H9 (cell line): ENCODE results near the gene BAIAP2. TPM values are rescaled to one million over a fixed set of nuclear protein-coding genes. Genes with fewer than 3 reads are reported as not detected.

ENCODE experiments used
- DNase-seq: peaks from one replicate; pipeline ENCODE4 v3.0.0-alpha.2; 2017
- H2AFZ ChIP-seq: one replicate; pipeline ENCODE4 v1.6.1; 2013; ENCODE audit warnings: mild to moderate bottlenecking, low read length, control low read depth, moderate library complexity
- H2AK5ac ChIP-seq: 2 replicates; pipeline ENCODE4 v1.6.1; 2013; ENCODE audit warnings: low read length, control low read depth, mixed read lengths; ENCODE audit not compliant: insufficient read length
- H2BK120ac ChIP-seq: one replicate; pipeline ENCODE4 v1.6.1; 2013; ENCODE audit warnings: low read depth, mild to moderate bottlenecking, low read length, control low read depth, inconsistent platforms; ENCODE audit not compliant: poor library complexity, severe bottlenecking
- H2BK12ac ChIP-seq: 2 replicates; pipeline ENCODE4 v1.6.1; 2013; ENCODE audit warnings: low read length, control low read depth, mixed read lengths, low read depth; ENCODE audit not compliant: insufficient read length
- H2BK15ac ChIP-seq: 2 replicates; pipeline ENCODE4 v1.6.1; 2013; ENCODE audit warnings: low read depth, low read length, control low read depth
- H2BK20ac ChIP-seq: one replicate; pipeline ENCODE4 v1.6.1; 2013; ENCODE audit warnings: low read depth, mild to moderate bottlenecking, low read length, control low read depth, inconsistent platforms; ENCODE audit not compliant: poor library complexity, severe bottlenecking
- H2BK5ac ChIP-seq: 2 replicates; pipeline ENCODE4 v1.6.1; 2013; ENCODE audit warnings: low read length, control low read depth, mixed read lengths; ENCODE audit not compliant: insufficient read length
- H3K14ac ChIP-seq: 2 replicates; pipeline ENCODE4 v1.6.1; 2013; ENCODE audit warnings: low read length, control low read depth; ENCODE audit not compliant: insufficient read depth
- H3K18ac ChIP-seq: 2 replicates; pipeline ENCODE4 v1.6.1; 2013; ENCODE audit warnings: low read depth, mild to moderate bottlenecking, mixed read lengths, low read length, control low read depth; ENCODE audit not compliant: insufficient read length
- H3K23ac ChIP-seq: 2 replicates; pipeline ENCODE4 v1.6.1; 2013; ENCODE audit warnings: low read length, control low read depth, mixed read lengths, low read depth; ENCODE audit not compliant: insufficient read length
- H3K23me2 ChIP-seq: 2 replicates; pipeline ENCODE4 v1.6.1; 2013; ENCODE audit warnings: low read depth, mild to moderate bottlenecking, mixed read lengths, low read length, control low read depth; ENCODE audit not compliant: insufficient read length, poor library complexity, severe bottlenecking
- H3K27ac ChIP-seq: 2 replicates; pipeline ENCODE4 v1.5.1; 2013; ENCODE audit warnings: low read length, control low read depth, mixed read lengths, low read depth; ENCODE audit not compliant: insufficient read length
- H3K27me3 ChIP-seq: 2 replicates; pipeline ENCODE4 v1.6.1; 2013; ENCODE audit warnings: low read length, control low read depth, inconsistent platforms; ENCODE audit not compliant: insufficient read depth
- H3K4ac ChIP-seq: 2 replicates; pipeline ENCODE4 v1.6.1; 2013; ENCODE audit warnings: low read depth, mild to moderate bottlenecking, control low read depth, inconsistent platforms, low read length, moderate library complexity
- H3K4me1 ChIP-seq: 2 replicates; pipeline ENCODE4 v1.6.1; 2013; ENCODE audit warnings: low read length, control low read depth, inconsistent platforms; ENCODE audit not compliant: insufficient read depth
- H3K4me2 ChIP-seq: 2 replicates; pipeline ENCODE4 v1.6.1; 2013; ENCODE audit warnings: low read length, control low read depth, mixed read lengths; ENCODE audit not compliant: insufficient read length, insufficient read depth
- H3K56ac ChIP-seq: 2 replicates; pipeline ENCODE4 v1.6.1; 2013; ENCODE audit warnings: low read depth, mild to moderate bottlenecking, mixed read lengths, low read length, control low read depth; ENCODE audit not compliant: insufficient read length
- H3K79me1 ChIP-seq: 2 replicates; pipeline ENCODE4 v1.6.1; 2013; ENCODE audit warnings: low read depth, mild to moderate bottlenecking, moderate library complexity, low read length, control low read depth, inconsistent platforms; ENCODE audit not compliant: insufficient read depth, poor library complexity, severe bottlenecking
- H3K79me2 ChIP-seq: 2 replicates; pipeline ENCODE4 v1.6.1; 2013; ENCODE audit warnings: low read length, control low read depth, inconsistent platforms; ENCODE audit not compliant: insufficient read depth
- H3K9ac ChIP-seq: 2 replicates; pipeline ENCODE4 v1.6.1; 2013; ENCODE audit warnings: low read length, control low read depth, mixed read lengths; ENCODE audit not compliant: insufficient read length; ENCODE audit errors: extremely low read depth
- H3K9me3 ChIP-seq: one replicate; pipeline ENCODE4 v1.6.1; 2013; ENCODE audit warnings: low read depth, low read length, inconsistent platforms; ENCODE audit not compliant: control insufficient read depth
- H3T11ph ChIP-seq: one replicate; pipeline ENCODE4 v1.6.1; 2013; ENCODE audit warnings: mild to moderate bottlenecking, low read length, control low read depth, inconsistent platforms
- H4K20me1 ChIP-seq: one replicate; pipeline ENCODE4 v1.6.1; 2013; ENCODE audit not compliant: control insufficient read depth, insufficient read length, insufficient read depth
- H4K5ac ChIP-seq: 2 replicates; pipeline ENCODE4 v1.6.1; 2013; ENCODE audit warnings: low read depth, mild to moderate bottlenecking, mixed read lengths, low read length, control low read depth; ENCODE audit not compliant: insufficient read length
- H4K8ac ChIP-seq: replicated peaks from 2 replicates; pipeline ENCODE4 v1.6.1; 2013; ENCODE audit warnings: low read length, control low read depth, mixed read lengths, low read depth; ENCODE audit not compliant: insufficient read length
- H4K91ac ChIP-seq: 2 replicates; pipeline ENCODE4 v1.6.1; 2013; ENCODE audit warnings: low read depth, mild to moderate bottlenecking, moderate library complexity, mixed read lengths, low read length, control low read depth; ENCODE audit not compliant: insufficient read length
- H3K27ac Mint-ChIP-seq, 3 experiments: 2 replicates in 2 of 3; 3 replicates in 1 of 3; pipeline ENCODE4 v1.8.0; 2020 to 2021; ENCODE audit warnings: mixed read lengths in 3 of 3, mild to moderate bottlenecking in 1 of 3, moderate library complexity in 1 of 3
- H3K27me3 Mint-ChIP-seq: 2 replicates; pipeline ENCODE4 v1.8.0; 2021; ENCODE audit warnings: low read depth, mild to moderate bottlenecking, moderate library complexity, mixed read lengths
- H3K36me3 Mint-ChIP-seq, 3 experiments: 2 replicates in 2 of 3; 3 replicates in 1 of 3; pipeline ENCODE4 v1.8.0; 2020 to 2021; ENCODE audit warnings: low read depth in 3 of 3, mixed read lengths in 3 of 3; ENCODE audit not compliant: insufficient read depth in 1 of 3
- H3K4me1 Mint-ChIP-seq, 2 experiments: 2 replicates each; pipeline ENCODE4 v1.8.0; 2020; ENCODE audit warnings: mixed read lengths in 2 of 2
- H3K4me3 Mint-ChIP-seq, 2 experiments: 2 replicates in 1 of 2; 3 replicates in 1 of 2; pipeline ENCODE4 v1.8.0; 2020 to 2021; ENCODE audit warnings: mild to moderate bottlenecking in 2 of 2, mixed read lengths in 2 of 2, moderate library complexity in 1 of 2
- H3K9me3 Mint-ChIP-seq, 2 experiments: 2 replicates in 1 of 2; 3 replicates in 1 of 2; pipeline ENCODE4 v1.8.0; 2020; ENCODE audit warnings: mild to moderate bottlenecking in 2 of 2, mixed read lengths in 2 of 2, moderate library complexity in 1 of 2
- WGBS: extraction: QIAGEN DNeasy Blood & Tissue Kit; methylation state at CpG from one replicate; pipeline ENCODE4 v1.1.7; 2013; ENCODE audit warnings: missing lambda C conversion rate, low lambda C conversion rate, mixed read lengths; ENCODE audit not compliant: insufficient read length; ENCODE audit errors: extremely low coverage; 5-methylcytosine and 5-hydroxymethylcytosine counted together
- total RNA-seq: library from RNA; stranded (reverse); gene quantifications from 2 replicates; pipeline ENCODE4 v1.2.1, GENCODE V29; 2021
- TF ChIP-seq, protein P1 (sequence below): fragments of 200-600 bp; sonication (generic); conservative IDR thresholded peaks from 3 replicates; pipeline ENCODE4 v1.8.0; 2021; ENCODE audit warnings: antibody characterized with exemption, mild to moderate bottlenecking

Gene BAIAP2
- total RNA-seq, 1 experiment from 2014 or later = 27.8 TPM

DNA sequence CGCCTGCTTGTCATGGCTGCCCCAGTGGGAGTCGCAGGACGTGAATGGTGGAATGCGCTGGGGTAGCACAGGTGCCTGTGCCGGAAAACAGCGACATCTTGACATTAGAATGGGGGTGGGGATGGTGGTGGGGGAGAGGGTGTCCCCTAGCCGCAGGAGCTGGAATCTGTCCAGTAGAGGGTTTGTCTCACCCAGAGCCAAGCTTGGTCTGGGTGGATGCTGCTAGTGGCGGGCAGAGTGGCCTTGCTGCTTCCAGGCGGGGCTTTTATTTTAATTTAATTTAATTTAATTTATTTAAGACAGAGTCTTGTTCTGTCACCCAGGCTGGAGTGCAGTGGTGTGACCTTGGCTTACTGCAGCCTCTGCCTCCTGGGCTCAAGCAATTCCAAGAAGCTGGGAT lies 7.7 kb downstream of the BAIAP2 start:
- H3K27ac ChIP-seq = no peak overlapping the region
- TF ChIP-seq, protein P1, sequence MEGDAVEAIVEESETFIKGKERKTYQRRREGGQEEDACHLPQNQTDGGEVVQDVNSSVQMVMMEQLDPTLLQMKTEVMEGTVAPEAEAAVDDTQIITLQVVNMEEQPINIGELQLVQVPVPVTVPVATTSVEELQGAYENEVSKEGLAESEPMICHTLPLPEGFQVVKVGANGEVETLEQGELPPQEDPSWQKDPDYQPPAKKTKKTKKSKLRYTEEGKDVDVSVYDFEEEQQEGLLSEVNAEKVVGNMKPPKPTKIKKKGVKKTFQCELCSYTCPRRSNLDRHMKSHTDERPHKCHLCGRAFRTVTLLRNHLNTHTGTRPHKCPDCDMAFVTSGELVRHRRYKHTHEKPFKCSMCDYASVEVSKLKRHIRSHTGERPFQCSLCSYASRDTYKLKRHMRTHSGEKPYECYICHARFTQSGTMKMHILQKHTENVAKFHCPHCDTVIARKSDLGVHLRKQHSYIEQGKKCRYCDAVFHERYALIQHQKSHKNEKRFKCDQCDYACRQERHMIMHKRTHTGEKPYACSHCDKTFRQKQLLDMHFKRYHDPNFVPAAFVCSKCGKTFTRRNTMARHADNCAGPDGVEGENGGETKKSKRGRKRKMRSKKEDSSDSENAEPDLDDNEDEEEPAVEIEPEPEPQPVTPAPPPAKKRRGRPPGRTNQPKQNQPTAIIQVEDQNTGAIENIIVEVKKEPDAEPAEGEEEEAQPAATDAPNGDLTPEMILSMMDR = no peak
- no peak overlapping the region for H3K56ac ChIP-seq
- Mint-ChIP-seq H3K27me3 (no peaks in the 10 kb centered on the region), H3K4me3 (no peak overlapping the region), H3K36me3 (peaks cover 0 to 3% (median 2%) of the 10 kb centered on the region in 3 experiments; a peak in 4 of 7 replicates), H3K27ac (0 out of 7 replicates have a peak overlapping the region, but pooled peaks of 2 of the 3 experiments have one; percentile 16 to 28), H3K9me3 (no peaks in the 10 kb centered on the region), H3K4me1 (peaks cover 19 to 34% of the 10 kb centered on the region in 2 experiments)
- no peaks in the 10 kb centered on the region for H3K79me1 ChIP-seq
- no peaks in the 10 kb centered on the region for H3K27me3 ChIP-seq
- no peak overlapping the region for H2BK5ac ChIP-seq
- H3K9me3 ChIP-seq = no peaks in the 10 kb centered on the region
- no peak for DNase-seq
- H2BK120ac ChIP-seq = no peak overlapping the region
- H3T11ph ChIP-seq = no peak overlapping the region
- H4K20me1 ChIP-seq = no peaks in the 10 kb centered on the region
- no peak overlapping the region for H2AFZ ChIP-seq
- no peak overlapping the region for H3K9ac ChIP-seq
- H3K23me2 ChIP-seq = no peaks in the 10 kb centered on the region
- H2BK15ac ChIP-seq = no peak overlapping the region
- WGBS = no CpG with 5 or more reads among the region's 9 CpGs
- H3K23ac ChIP-seq = no peak overlapping the region
- H2BK20ac ChIP-seq = no peak overlapping the region
- peaks cover under 1% of the 10 kb centered on the region; the same call in 1 of the 2 replicates for H3K79me2 ChIP-seq
- H3K4me1 ChIP-seq = no peaks in the 10 kb centered on the region; the same call in 1 of the 2 replicates
- no peak overlapping the region for H4K91ac ChIP-seq
- no peak overlapping the region for H2BK12ac ChIP-seq
- H3K4me2 ChIP-seq = no peak overlapping the region
- no peak overlapping the region for H4K5ac ChIP-seq
- H3K14ac ChIP-seq = no peak overlapping the region
- no peak overlapping the region for H2AK5ac ChIP-seq
- H4K8ac ChIP-seq = no peak overlapping the region
- no peak overlapping the region for H3K18ac ChIP-seq
- H3K4ac ChIP-seq = no peak overlapping the region
